GM21529 (cell line): ENCODE data around the gene CCDC9.
"Not testable (repeated sequence)": the region's sequence is repeated elsewhere in the genome, so short reads cannot be mapped to it uniquely, and the experiment has no call there.

Experiments used
- ATAC-seq: cut with Tn5 transposase; IDR thresholded peaks from one replicate; pipeline ENCODE4 v1.9.1; 2021; ENCODE audit not compliant: unreplicated experiment

Gene CCDC9

DNA sequence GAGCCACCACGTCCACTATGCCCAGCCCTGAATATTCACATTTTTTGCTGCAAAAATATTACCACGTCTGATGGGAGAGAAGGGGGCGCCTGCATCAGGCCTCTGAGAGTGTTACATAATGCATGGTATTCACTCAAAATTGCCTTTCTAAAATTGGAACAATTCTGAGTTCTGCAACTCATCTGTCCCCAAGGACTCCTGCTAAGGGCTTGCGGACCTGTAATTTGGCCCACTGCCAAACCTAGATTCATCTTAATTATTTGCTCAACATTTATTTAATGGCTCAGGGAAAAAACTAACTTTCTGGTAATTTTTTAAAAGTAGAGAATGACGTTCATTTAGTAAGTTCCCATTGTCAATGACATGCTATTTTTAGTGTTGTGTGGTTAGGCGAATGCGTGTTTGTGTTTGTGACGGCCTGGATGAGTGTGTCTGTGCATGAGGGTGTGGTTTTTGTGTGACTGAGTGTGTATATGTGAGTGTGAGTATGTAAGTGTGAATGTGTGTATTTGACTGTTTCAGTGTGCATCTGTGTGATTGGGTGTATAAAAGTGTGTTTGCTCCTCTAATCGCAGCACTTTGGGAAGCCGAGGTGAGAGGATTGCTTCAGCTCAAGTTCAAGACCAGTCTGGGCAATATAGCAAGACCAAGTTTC, 27.2 kb downstream of the CCDC9 start:
- no peak for ATAC-seq

DNA sequence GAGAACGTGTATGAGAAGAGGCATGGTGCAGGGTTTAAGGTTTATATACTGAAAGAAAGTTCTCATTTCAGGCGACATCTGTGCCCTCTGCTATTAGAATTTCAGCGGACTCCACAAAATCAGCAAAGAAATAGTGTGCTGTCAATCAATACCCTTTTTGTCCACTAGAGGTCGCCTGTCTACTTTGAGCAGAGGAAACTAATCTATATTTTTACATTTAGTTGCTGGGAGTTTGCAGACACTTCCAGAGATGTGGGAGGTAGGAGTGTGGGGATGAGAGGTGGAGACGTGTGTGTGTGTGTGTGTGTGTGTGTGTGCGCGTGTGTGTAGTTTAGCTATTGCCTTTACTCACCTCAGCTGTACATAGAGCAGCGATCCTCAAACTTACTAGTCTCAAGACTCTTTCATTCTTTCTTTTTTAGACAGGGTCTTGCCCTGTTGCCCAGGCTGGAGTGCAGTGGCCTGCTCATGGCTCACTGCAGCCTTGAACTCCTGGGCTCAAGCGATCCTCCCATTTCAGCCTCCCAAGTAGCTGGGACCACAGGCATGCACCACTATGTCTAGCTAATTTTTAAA, 28.1 kb downstream of the CCDC9 start:
- ATAC-seq, result no peak

DNA sequence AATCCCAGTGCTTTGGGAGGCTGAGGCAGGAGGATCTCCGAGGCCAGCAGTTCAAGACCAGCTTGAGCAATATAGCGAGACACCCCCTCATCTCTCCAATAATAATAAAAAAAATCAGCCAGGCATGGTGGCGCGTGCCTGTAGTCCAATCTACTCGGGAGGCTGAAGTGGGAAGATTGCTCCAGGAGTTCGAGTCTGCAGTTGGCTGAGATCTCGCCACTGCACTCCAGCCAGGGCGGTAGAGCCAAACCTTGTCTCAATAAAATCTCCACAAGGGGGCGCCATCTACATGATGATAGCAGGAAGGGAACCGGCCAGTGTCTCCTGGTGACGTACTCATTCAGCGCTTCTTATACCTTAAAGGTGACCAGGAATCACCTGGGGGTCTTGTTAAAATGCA, 39.7 kb downstream of the CCDC9 start:
- ATAC-seq, result no peak

DNA sequence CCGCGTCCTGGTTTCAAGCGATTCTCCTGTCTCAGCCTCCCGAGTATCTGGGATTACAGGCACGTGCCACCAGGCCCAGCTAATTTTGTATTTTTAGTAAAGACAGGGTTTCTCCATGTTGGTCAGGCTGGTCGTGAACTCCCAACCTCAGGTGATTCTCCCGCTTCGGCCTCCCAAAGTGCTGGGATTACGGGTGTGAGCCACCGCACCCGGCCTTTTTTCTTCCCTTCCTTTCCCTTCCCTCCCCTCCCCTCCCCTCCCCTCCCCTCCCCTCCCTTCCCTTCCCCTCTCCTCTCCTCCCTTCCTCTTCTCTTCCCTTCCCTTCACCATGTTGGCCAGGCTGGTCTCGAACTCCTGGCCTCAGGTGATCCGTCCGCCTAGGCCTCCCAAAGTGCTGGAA, 44.5 kb downstream of the CCDC9 start:
- not testable (repeated sequence) for ATAC-seq

DNA sequence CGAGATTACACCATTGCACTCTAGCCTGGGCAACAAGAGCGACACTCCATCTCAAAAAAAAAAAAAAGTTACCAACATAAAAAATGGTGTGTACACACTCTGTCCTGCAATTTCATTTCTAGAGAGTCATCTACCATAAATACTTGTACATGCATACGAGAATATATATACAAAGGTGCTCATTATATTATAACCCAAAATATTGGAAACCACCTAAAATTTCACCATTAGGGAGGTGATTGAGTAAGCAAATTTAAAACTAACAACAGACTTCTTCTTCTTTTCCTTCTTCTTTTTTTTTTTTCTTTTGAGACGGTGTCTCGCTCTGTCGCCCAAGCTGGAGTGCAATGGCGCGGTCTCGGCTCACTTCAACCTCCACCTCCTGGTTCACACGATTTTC, 45.9 kb downstream of the CCDC9 start:
- no peak for ATAC-seq

DNA sequence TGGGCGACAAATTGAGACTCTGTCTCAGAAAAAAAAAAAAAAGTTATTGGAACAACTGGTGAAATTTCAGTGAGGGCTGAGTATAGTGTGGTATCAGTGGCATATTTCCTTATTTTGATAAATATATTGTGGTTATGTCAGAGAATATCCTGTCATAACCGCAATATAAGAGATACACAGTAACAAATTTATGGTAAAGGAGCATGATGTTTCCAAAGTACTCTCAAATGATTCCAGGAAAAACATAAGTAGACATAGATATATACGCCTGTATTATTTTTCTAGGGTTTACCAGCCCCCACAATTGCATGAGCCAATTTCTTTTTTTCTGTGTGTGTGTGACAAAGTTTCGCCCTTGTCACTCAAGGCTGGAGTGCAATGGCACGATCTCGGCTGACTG, 47.6 kb downstream of the CCDC9 start:
- ATAC-seq, result no peak

DNA sequence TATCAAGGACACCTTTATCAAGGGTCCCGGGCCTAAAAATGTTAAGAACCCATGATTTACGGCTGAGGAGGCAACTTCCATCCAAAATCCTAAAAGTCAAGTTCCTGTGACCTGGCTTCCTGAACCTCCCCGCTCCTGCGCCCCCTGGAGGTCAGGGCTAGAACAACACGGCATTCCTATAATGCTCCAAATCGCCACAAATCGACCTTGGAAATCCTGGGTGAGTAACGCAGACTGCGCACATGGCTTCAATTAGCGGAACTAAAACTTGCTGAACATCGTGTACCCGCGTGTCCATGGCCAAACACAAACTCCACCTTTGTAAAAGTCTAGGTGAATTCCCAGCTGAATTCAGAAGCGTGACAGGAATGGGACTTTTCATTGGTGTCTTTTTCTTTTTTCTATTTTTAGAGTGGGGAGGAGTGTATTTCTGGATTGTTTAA, 49.0 kb downstream of the CCDC9 start:
- ATAC-seq, result no peak

DNA sequence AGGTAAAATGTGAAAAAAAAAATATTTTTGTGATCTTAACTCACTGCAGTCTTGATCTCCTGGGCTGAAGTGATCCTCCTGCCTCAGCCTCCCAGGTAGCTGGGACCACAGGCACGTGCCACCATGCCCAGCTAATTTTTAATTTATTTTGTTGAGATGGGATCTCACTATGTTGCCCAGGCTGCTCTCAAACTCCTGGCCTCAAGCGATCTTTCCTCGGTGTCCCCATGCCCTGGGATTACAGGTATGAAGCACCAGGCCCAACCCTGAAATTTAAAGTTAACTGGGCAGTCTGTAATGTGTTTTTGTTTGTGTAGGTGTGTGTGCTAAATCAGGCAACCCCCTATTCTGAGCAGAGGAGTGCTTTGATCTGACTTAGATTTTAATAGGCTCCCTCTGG, 50.0 kb downstream of the CCDC9 start:
- ATAC-seq, result no peak

DNA sequence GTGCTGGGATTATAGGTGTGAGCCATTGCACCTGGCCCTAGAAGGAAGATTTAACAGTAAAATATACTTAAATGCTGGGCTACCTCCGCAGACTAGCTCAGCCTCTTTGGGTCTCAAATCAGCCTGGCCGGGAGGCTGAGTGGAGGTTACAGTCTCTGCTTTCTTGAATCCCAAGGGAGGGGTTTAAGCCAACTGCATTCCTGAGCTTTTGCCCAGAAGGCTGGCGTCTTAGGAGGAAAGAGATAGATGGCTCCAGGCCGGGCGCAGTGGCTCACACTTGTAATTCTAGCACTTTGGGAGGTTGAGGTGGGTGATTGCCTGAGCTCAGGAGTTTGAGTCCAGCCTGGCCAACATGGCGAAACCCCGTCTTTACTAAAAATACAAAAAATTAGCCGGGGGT, 52.7 kb downstream of the CCDC9 start:
- ATAC-seq, result no peak

DNA sequence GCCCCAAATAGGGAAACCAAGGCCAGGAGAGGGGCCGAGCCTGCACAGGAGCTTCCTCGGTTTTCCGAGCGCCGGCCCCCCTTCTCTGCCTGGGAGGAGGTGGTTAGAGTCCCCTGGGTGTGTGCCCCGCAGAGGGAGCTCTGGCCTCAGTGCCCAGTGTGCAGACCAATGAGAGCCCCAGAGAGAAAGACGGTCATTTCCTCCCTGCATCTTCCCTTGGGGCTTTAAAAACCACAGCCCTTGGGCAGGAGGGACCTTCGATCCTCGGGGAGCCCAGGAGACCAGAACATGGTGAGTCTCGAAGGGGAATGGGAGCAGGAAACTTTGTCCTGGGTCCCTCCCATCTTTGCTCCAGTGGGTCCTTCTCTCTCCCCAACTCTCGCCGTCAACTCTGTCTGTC, 53.3 kb downstream of the CCDC9 start, which contains the start of gene C5AR1:
C5AR1 (plus strand) TSS at position 254 of the 400 bp plus-strand sequence; CDS start at position 289, 35 bp downstream.
- no peak for ATAC-seq

DNA sequence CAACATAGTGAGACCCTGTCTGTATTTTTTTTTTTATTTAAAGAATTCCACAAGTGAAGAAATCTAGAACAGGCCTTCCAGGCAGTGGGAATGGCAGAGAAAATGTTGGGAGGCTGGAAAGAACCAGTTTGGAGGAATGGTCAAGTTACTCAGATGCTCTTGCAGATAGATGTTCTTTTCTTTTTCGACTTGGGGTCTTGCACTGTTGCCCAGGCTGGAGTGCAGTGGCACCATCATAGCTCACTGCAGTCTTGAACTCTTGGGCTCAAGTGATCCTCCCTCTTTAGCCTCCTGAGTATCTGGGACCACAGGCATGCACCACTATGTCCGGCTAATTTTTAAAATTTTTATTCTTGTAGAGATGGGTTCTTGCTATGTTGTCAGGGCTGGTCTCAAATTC, 54.0 kb downstream of the CCDC9 start:
- ATAC-seq, result no peak

DNA sequence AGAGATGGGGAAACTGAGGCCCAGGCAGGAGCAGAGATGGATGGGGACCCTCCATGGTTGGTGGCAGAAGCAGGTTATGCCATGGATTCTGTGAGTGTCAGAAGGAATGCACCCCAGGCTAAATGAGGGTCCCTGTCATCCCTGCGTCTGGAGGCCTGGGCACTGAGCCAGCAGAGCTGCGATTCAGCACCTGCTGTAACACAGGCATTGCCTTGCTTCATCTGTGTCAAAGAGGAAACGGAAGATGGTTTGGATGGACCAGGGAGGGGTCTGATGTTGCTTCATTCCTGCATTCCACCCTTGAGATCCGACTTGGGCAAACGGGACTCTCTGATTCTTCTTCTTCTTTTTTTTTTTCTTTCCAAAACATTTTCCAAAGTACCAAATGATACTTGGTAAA, 54.5 kb downstream of the CCDC9 start:
- ATAC-seq, result no peak

DNA sequence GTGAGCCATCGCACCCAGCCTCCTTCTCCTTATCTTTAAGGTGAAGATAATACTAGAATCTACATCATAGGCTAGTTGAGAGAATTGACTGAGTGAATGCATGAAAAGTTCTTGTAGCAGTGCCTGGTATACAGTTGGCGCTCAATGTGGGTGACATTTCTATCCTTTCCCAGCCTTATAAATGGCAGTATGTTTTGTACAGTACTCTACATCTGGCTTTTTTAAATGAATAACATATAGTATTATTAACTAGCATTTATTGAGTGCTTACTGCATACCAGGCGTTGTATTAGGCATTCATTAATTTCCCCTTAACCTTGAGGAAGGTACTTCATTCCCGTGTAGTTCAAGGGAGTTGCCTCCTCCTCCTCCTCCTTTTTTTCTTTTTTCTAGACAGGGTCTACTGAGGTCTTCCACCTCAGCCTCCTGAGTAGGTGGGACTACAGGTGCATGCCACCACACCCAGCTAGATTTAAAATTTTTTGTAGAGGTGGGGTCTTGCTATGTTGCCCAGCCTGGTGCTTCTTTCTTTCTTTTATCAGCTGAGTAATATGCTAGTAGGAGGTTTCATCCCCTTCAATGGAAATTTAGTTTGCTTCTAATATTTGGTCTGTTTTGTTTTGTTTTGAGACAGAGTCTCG, 56.2 kb downstream of the CCDC9 start:
- ATAC-seq, result no peak

DNA sequence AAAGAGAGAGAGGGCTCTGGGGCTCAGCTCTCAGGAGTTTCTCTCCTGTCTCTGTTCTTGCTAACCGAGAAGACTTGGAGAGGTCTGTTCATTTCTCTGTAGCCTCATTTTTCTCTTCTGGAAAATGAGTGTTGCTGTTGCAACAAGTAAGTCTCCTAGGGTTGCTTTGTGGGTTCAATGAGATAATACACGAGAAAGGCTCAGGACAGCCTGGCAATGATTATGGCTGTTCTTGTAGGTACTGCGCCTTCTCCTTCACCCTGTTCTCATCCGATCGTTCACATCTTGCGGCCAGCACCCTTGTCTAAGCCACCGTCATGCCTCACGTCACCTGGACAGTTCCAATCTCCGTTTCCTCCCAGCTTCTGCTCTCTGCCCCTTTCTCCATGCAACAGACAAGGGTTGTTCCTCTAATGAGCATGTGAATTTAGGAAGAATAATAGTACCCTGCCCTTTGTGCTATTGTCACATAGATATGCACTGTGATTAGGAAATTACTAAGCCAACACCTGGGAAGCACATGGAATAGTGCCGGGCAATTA, 57.5 kb downstream of the CCDC9 start:
- ATAC-seq, result no peak

DNA sequence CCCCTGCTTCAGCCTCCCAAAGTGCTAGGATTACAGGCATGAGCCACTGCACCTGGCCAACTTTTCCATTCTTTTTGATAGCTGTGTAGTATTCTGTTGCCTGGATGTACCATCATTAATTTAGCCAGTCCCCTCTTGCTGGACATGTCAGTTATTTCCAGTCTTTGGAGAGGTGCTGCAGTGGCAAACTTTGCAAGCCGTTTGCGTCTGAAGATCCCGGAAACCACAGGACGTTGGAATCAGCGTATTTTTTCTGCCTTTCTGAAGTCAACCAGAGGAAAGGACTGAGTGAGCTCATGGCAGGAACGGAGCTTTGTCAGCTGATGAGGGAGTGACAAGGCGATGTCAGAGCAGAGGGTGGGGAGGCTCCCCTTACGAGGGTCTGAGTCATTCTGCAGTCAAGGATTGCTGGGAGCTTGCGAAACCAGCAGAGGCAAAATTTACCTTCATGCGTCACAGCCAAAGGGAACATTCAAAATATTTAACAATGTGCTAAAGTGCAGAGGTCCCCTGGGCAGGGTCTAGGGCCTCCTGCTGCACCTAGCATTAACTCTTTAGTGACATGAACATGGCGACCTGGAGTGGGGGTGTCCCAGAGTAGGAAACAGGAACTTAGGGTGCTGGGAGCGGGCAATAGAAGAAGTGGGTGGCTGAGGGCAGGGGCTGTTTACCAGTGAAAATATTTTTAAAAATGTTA, 58.9 kb downstream of the CCDC9 start:
- no peak for ATAC-seq

DNA sequence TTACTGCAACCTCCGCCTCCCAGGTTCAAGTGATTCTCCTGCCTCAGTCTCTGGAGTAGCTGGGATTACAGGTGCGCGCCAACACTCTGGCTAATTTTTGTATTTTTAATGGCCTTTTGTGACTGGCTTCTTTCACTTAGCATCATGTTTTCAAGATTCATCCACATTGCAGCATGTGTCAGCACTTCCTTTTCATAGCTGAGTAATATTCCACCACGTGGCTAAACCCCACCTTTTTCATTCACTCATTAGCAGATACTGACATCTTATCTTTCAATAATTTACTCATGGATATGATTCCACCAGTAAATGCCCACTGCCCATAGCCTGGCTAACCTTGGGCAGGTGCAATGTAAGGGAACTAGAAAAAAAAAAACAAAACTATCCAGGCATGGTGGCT, 60.2 kb downstream of the CCDC9 start:
- ATAC-seq, result no peak

DNA sequence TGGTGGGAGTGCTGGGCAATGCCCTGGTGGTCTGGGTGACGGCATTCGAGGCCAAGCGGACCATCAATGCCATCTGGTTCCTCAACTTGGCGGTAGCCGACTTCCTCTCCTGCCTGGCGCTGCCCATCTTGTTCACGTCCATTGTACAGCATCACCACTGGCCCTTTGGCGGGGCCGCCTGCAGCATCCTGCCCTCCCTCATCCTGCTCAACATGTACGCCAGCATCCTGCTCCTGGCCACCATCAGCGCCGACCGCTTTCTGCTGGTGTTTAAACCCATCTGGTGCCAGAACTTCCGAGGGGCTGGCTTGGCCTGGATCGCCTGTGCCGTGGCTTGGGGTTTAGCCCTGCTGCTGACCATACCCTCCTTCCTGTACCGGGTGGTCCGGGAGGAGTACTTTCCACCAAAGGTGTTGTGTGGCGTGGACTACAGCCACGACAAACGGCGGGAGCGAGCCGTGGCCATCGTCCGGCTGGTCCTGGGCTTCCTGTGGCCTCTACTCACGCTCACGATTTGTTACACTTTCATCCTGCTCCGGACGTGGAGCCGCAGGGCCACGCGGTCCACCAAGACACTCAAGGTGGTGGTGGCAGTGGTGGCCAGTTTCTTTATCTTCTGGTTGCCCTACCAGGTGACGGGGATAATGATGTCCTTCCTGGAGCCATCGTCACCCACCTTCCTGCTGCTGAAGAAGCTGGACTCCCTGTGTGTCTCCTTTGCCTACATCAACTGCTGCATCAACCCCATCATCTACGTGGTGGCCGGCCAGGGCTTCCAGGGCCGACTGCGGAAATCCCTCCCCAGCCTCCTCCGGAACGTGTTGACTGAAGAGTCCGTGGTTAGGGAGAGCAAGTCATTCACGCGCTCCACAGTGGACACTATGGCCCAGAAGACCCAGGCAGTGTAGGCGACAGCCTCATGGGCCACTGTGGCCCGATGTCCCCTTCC, 63.9 kb downstream of the CCDC9 start:
- ATAC-seq, result no peak
